ENCODE results near the gene PALD1.

DNA sequence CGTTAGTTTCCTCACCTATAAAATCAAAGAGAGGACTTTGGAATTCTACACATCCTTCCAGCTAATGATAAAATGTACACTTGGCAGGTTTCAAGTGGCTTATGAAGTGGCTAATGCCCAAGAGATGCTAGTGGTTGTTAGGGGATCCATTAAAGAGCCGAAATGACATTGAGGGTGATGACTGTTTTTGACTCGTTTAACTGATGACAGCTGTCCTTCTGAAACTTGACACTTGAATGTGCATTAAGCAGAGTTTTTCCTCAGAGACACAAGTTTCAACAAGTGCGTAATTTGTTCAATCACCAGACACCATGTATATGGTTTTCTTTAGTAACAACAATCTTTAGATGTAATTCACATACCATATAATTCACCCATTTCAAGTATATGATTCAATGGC is 125.5 kb downstream of the PALD1 start:
- no peak for TF ChIP-seq TARDBP (IDR thresholded peaks at IDR 0.05)
- no peak for TF ChIP-seq NFRKB (IDR thresholded peaks at IDR 0.05)

All from HEK293T (cell line).